H1 (cell line): ENCODE data around the gene GID8. TPM values are rescaled to one million over a fixed set of nuclear protein-coding genes. Genes with fewer than 3 reads are reported as not detected.

Source experiments
- EP300 ChIP-seq, 2 experiments: IDR thresholded peaks; 1 replicate in 1 of 2; 2 replicates in 1 of 2; pipeline ENCODE4 v1.6.1; 2011 to 2012; ENCODE audit warnings: low read depth in 2 of 2, low read length in 2 of 2, mild to moderate bottlenecking in 2 of 2, borderline replicate concordance in 1 of 2, inconsistent platforms in 1 of 2, moderate library complexity in 1 of 2
- JUND ChIP-seq: IDR thresholded peaks from 2 replicates; pipeline ENCODE4 v1.6.1; 2011; ENCODE audit warnings: mild to moderate bottlenecking, improper control_type of control experiment, low read length
- KDM1A ChIP-seq: fragments of 200-600, 300-600 bp; sonication (generic); IDR thresholded peaks from 2 replicates; pipeline ENCODE4 v1.7.1; 2016; ENCODE audit warnings: mild to moderate bottlenecking, low read length, borderline replicate concordance
- POU5F1 ChIP-seq: IDR thresholded peaks from 2 replicates; pipeline ENCODE4 v1.6.1; 2011; ENCODE audit warnings: low read depth, mild to moderate bottlenecking, low read length, moderate library complexity
- RAD21 ChIP-seq, 2 experiments: IDR thresholded peaks in 1 of 2; conservative IDR thresholded peaks in 1 of 2; 2 replicates each; pipeline ENCODE4 v1.6.1; 2011; ENCODE audit warnings: low read depth in 2 of 2, low read length in 2 of 2, improper control_type of control experiment in 1 of 2, inconsistent platforms in 1 of 2, mild to moderate bottlenecking in 1 of 2, moderate library complexity in 1 of 2
- polyA plus RNA-seq, 7 experiments: library from polyadenylated mRNA; depleted of rRNA in 3 of 7; stranded (reverse) in 5 of 7; unstranded in 2 of 7; fragments of >200 nt in 5 of 7; fragments of 200-250 nt in 2 of 7; gene quantifications; 1 replicate in 5 of 7; 2 replicates in 1 of 7; 4 replicates in 1 of 7; pipeline versions ENCODE4 v1.2.1 to v1.2.3, GENCODE V29; 2011 to 2013; ENCODE audit warnings: missing spikeins in 2 of 7, mixed read lengths in 2 of 7
- total RNA-seq: library from RNA; stranded (reverse); fragmentation: NEBNext Ultra II Directional; extraction: Animal tissue kit (Norgen Biotek cat#: 25700); gene quantifications from 2 replicates; pipeline ENCODE4 v1.2.1, GENCODE V29; 2021
- TF ChIP-seq, protein P1 (sequence below): IDR thresholded peaks from 2 replicates; pipeline ENCODE4 v1.6.1; 2012; ENCODE audit warnings: low read length, inconsistent platforms

The GID8 gene
- total and polyA plus RNA-seq, 2 of the 8 experiments (the other 6 are each of a cell fraction or from before 2014, with no cell fraction given) = 39.7 to 72.9 TPM

DNA sequence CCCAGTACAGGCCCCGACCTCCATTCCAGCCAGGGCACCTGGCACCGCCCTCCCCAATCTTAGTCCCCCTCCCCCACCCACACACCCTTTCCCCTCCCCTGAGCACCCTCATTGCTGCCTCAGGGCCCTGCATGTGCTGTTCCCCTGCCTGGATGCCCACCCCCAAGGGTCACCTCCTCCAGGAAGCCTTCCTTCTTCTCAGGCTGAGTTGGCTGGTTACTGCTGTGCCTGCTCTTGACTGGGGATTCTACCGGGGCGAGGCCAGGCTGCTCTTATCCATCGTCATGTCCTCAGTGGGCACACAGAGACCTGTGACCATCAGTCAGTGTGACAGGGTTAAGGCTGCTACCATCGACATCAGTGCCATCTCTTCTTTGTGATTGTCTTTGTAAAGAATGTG lies 45.3 kb downstream of the GID8 start (continued):
- TF ChIP-seq EP300 (IDR thresholded peaks at IDR 0.05; ENCODE audit: borderline replicate concordance in 1 of 2, low read depth in 2 of 2, low read length in 2 of 2) (no peak), RAD21 (IDR thresholded peaks at IDR 0.05 in 1 of 2, conservative IDR thresholded peaks at IDR 0.05 in 1 of 2; ENCODE audit: low read depth in 2 of 2, low read length in 2 of 2) (no peak), POU5F1 (no peak), KDM1A (no peak), JUND (no peak)
- TF ChIP-seq, protein P1, sequence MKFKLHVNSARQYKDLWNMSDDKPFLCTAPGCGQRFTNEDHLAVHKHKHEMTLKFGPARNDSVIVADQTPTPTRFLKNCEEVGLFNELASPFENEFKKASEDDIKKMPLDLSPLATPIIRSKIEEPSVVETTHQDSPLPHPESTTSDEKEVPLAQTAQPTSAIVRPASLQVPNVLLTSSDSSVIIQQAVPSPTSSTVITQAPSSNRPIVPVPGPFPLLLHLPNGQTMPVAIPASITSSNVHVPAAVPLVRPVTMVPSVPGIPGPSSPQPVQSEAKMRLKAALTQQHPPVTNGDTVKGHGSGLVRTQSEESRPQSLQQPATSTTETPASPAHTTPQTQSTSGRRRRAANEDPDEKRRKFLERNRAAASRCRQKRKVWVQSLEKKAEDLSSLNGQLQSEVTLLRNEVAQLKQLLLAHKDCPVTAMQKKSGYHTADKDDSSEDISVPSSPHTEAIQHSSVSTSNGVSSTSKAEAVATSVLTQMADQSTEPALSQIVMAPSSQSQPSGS = no peak
